ENCODE measurements around the gene ATP6V1D. TPM values are rescaled to one million over a fixed set of nuclear protein-coding genes. Genes with fewer than 3 reads are reported as not detected.

Gene ATP6V1D
- total RNA-seq, 1 donor from 2014 or later, result 142 TPM

DNA sequence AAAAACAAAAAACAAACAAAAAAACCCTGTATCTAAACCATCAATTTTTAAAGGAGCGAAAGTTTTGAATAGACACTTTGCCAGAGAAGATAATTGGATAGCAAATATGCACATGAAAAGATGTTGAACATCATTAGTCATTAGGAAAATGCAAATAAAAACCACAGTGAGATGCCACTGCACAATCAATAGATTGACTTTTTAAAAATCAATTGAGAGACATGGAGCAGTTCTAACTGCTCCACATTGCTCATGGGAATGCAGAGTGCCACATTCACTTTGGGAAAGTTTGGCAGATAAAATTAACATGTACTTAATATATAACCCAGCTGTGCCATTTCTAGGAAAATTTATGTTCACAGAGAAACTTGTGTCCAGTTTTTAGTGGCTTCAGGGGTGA, 13.2 kb upstream of the ATP6V1D start:
- H3K4me3 ChIP-seq (ENCODE audit: low read depth, low read length), result no peak overlapping the region
- no peak for DNase-seq (ENCODE audit: low read depth)
- TF ChIP-seq, protein P1, sequence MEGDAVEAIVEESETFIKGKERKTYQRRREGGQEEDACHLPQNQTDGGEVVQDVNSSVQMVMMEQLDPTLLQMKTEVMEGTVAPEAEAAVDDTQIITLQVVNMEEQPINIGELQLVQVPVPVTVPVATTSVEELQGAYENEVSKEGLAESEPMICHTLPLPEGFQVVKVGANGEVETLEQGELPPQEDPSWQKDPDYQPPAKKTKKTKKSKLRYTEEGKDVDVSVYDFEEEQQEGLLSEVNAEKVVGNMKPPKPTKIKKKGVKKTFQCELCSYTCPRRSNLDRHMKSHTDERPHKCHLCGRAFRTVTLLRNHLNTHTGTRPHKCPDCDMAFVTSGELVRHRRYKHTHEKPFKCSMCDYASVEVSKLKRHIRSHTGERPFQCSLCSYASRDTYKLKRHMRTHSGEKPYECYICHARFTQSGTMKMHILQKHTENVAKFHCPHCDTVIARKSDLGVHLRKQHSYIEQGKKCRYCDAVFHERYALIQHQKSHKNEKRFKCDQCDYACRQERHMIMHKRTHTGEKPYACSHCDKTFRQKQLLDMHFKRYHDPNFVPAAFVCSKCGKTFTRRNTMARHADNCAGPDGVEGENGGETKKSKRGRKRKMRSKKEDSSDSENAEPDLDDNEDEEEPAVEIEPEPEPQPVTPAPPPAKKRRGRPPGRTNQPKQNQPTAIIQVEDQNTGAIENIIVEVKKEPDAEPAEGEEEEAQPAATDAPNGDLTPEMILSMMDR (conservative IDR thresholded peaks at IDR 0.05; ENCODE audit: low read depth, low read length), result no peak

DNA sequence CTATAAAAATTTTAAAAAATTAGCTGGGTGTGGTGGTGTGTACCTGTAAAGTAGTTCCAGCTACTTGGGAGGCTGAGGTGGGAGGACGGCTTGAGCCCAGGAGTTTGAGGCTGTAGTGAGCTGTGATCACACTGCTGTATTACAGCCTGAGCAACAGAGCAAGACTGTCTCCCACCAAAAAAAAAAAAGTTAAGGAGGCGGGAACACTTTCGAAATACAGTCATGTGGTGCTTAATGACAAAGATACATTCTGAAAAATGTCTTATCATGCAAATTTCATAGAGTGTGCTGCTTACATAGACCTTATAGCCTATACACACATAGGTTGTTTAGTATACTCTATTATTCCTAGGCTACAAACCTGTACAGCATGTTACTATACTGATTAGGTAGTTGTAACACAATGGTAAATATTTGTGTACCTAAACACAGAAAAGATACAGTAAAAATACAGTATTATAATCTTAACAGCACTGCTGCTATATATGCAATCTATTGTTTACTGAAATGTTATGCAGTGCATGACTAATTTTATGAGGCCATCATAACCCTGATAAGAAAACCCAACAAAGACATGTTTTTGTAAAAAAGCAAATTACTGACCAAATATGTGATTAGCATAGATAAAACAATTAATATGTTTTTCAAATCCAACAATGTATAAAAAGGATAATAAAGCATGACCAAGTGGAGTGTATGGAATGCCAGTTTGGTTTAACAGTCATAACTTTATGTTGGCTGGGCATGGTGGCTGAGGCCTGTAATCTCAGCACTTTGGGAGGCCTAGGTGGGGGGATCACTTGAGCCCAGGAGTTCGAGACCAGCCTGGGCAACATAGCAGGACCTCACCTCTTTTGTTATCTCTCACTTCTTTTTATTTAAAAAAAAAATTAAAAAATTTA, 11.9 kb upstream of the ATP6V1D start:
- DNase-seq (ENCODE audit: low read depth), result no peak
- H3K4me3 ChIP-seq (ENCODE audit: low read depth, low read length), result no peak overlapping the region
- TF ChIP-seq, protein P1 (conservative IDR thresholded peaks at IDR 0.05; ENCODE audit: low read depth, low read length), result no peak

GRCh38 chr14:67370830-67371229, 11.2 kb upstream of the ATP6V1D start:
- H3K4me3 ChIP-seq (ENCODE audit: low read depth, low read length), result no peak overlapping the region
- DNase-seq (ENCODE audit: low read depth), result no peak
- TF ChIP-seq, protein P1 (conservative IDR thresholded peaks at IDR 0.05; ENCODE audit: low read depth, low read length), result no peak

- DNase-seq (ENCODE audit: low read depth), result no peak
- TF ChIP-seq, protein P1 (conservative IDR thresholded peaks at IDR 0.05; ENCODE audit: low read depth, low read length), result no peak
Measured at GRCh38 chr14:67365476-67365875, 5.9 kb upstream of the ATP6V1D start.

GRCh38 chr14:67360470-67361206, 1.0 kb upstream of the ATP6V1D start:
- H3K4me3 ChIP-seq (ENCODE audit: low read depth, low read length), result peak overlapping the region; percentile 94
- TF ChIP-seq, protein P1 (conservative IDR thresholded peaks at IDR 0.05; ENCODE audit: low read depth, low read length), result no peak
- no peak for DNase-seq (ENCODE audit: low read depth)

More at GRCh38 chr14:67365476-67365875, 5.9 kb upstream of the ATP6V1D start:
- no peak overlapping the region for H3K4me3 ChIP-seq (ENCODE audit: low read depth, low read length)

GRCh38 chr14:67358924-67359774, 455 bp downstream of the ATP6V1D start:
- H3K4me3 ChIP-seq (ENCODE audit: low read depth, low read length), result peak overlapping the region; percentile 94
- TF ChIP-seq, protein P1 (conservative IDR thresholded peaks at IDR 0.05; ENCODE audit: low read depth, low read length), result no peak
- no peak for DNase-seq (ENCODE audit: low read depth)

Measured in epithelial cell of proximal tubule (primary cell).